ENCODE measurements around the gene SHPK. TPM values are rescaled to one million over a fixed set of nuclear protein-coding genes. Genes with fewer than 3 reads are reported as not detected.

The SHPK gene
- total and polyA plus RNA-seq, 9 of the 15 experiments (the other 6 are each of a cell fraction or from before 2014, with no cell fraction given): 2.5 to 16.3 (median 11.8) TPM

GRCh38 chr17:3668279-3669084, 32.4 kb upstream of the SHPK start, which contains the start of the genes EMC6 and TAX1BP3 (continued):
- TF ChIP-seq GABPB1 (CRISPR knock-in tag; IDR thresholded peaks at IDR 0.05) (peak; percentile 53; the same call in 1 of the 2 replicates), ZNF316 (IDR thresholded peaks at IDR 0.05) (no peak), MAX (CRISPR knock-in tag; IDR thresholded peaks at IDR 0.05) (peak; percentile 23; the same call in 1 of the 2 replicates), SMARCA5 (IDR thresholded peaks at IDR 0.05) (no peak), HES1 (IDR thresholded peaks at IDR 0.05; ENCODE audit: low read depth) (no peak), SIN3B (IDR thresholded peaks at IDR 0.05; ENCODE audit: low read depth) (peak; percentile 93), ZNF140 (CRISPR knock-in tag; IDR thresholded peaks at IDR 0.05) (no peak), CBX1 (IDR thresholded peaks at IDR 0.05; ENCODE audit: low read depth) (0 out of 2 replicates have a peak, but pooled peaks have one; percentile 48), ZFP1 (CRISPR knock-in tag; IDR thresholded peaks at IDR 0.05) (no peak), RAD51 (IDR thresholded peaks at IDR 0.05; ENCODE audit: borderline replicate concordance, low read depth) (no peak), THRA (IDR thresholded peaks at IDR 0.05) (no peak), CXXC5 (CRISPR knock-in tag; IDR thresholded peaks at IDR 0.05) (peak; percentile 34; the same call in 1 of the 2 replicates), ZFP36 (IDR thresholded peaks at IDR 0.05; ENCODE audit: low read depth, low read length, partially characterized antibody) (no peak), NCOR1 (IDR thresholded peaks at IDR 0.05) (no peak), POLR2AphosphoS5 (IDR thresholded peaks at IDR 0.05; ENCODE audit: control insufficient read depth, insufficient read depth, low read depth, low read length) (peak; percentile 73), ZNF445 (CRISPR knock-in tag; IDR thresholded peaks at IDR 0.05; ENCODE audit: low read depth) (no peak), NCOA2 (IDR thresholded peaks at IDR 0.05; ENCODE audit: partially characterized antibody in 2 of 2) (no peak), AFF1 (IDR thresholded peaks at IDR 0.05; ENCODE audit: low read depth in 1 of 2, partially characterized antibody in 2 of 2) (no peak), MEIS2 (IDR thresholded peaks at IDR 0.05; ENCODE audit: partially characterized antibody) (peak; percentile 98)

All from K562 (cell line).